OCI-M2 (cell line): ENCODE results near the gene LTF.

Experiments used
- DNase-seq: peaks from one replicate; lab custom pipeline; 2025; ENCODE audit not compliant: unreplicated experiment; lab: John Stamatoyannopoulos, UW

The LTF gene

DNA sequence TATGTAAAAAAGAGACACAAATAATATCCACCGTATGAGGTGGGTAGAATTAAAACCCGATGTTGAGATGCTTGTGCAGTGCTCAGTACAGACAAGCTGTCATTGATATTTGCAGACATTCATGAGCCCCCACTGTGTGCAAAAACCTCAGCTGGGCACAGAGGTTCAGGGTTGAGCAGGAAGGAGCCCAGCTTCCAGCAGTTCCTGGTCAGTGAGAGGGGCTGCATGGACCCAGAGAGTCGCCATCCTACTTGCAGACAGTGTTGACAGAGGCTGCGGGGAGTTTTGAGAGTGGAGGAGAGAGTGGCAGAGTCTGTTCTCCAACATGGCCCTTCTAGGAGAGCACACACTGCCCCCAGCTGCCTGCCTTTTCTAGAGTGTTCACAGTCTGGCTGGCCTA, 6.1 kb upstream of the LTF start:
- no peak for DNase-seq

DNA sequence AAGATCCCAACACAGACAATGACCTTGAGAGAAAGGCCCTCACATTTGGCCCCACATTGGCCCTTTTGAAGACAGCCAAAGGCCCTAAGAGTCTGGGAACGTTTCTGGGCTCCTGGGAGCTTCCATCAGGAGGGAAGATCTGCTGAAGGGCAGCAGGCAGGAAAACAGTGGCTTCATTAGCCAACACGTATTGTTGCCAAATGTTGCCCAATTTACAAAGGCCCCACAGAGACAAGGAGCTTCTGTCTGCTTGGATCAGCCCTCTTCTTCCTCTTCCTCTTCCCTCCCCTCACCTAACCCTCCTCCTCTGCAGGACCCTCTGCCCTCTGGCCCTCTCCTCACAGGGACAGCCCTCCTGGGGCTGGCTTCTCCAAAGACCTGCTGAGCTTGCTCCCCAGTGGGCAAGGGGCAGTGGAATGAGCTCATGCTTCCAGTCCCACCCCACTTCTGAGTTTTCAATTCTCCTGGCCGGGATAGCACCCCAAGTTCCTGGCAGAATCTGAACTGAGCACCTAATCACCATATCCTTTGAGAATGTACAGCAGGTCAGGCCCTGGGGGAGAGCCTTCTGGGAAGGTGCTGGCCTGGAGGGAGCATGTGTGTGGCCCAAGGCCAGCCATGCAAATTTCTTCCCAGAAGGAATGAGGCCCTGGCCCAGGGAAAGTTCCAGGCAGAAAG, 5.1 kb upstream of the LTF start:
- no peak for DNase-seq

GRCh38 chr3:46468753-46469600, 4.3 kb upstream of the LTF start:
- DNase-seq = no peak

- DNase-seq = no peak
Observed at GRCh38 chr3:46467562-46467961, 2.9 kb upstream of the LTF start.

GRCh38 chr3:46466871-46467403, 2.2 kb upstream of the LTF start:
- no peak for DNase-seq

DNA sequence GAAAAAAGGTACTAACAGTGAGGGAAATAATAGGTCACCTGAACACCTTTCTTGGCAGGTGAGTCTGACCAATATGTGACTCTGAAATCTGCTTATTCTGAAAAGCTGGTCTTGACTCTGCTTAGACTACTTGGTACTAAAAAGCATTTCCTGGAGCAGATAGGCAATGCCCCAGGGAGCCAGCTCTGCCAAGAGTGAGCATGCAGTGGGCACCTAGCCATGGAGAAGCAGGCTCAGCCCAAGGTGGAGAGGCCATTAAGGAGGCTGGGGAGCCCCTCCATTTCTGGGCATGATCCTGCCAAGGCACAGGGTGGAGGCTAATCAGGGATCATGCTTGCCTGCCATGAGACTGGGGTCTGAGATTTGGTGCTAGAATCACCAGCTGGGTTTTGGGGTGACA, 1.6 kb upstream of the LTF start:
- no peak for DNase-seq

DNA sequence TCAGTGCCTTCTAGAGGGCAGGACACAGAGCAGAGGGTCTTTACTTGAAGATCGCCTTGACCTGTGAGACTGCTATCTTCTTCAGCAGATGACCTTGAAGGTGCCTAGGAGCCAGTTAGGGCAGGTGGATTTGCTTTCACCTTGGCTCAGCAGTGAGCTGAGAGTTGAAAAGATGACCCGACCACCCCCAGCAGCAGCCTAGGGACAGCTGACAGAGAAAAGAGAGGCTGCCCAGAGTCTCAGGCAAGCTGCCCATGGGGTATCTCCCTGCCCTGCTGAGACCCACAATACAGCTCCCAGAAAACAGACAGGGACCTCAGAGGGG, 453 bp upstream of the LTF start:
- DNase-seq = no peak

DNA sequence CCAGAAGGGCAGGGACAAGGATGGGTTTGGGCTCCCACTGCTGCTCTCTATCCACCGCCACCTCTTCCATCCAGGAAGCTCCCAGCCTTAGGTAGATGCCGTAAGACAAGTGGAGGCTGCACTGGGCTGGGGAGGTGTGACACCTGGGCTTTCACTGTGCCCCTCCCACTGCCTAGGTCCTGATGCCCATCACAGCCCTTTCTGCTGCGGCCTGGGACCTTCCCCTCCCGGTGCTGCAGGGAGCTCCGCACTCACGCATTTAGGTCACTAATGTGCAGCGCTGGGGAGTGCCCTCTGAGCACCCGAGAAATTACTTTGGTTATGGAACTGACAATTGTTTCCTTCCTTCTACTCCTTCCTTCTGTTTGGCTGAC, 850 bp downstream of the LTF start:
- DNase-seq = no peak

DNA sequence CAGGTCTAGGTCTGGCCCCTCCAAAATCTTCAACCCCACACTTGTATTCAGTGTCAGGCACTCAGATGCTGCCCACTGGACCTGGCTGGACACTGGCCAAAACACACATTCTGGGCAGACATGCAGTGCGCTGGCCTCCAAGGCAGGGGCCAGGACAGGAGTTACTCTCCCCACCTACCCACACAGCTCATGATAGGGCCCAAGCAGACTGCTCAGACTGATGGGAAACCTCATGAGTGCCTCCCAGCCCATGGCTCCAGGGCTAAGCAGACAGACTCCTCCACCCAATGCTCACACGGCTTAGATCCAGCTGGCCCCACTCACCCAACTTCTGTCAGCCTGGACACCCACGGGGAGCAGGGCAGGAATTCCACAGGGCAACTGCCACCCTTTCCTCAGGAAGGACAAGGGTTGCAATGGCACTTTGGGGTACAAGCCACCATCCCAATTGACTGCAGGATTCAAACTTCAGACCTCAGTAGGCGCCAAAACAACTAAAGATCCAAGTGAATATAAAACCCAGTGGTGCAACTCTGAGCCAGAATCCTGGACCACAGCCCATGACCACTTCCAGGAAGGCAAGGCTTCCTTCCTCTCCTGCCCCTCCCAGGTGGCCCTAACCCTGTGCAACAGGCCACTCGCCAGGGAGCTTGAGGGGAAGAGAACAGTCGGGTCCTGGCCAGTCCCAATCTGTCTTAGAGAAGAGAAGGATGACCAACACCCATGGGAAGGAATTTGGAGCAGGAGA, 1.4 kb downstream of the LTF start:
- DNase-seq = no peak

DNA sequence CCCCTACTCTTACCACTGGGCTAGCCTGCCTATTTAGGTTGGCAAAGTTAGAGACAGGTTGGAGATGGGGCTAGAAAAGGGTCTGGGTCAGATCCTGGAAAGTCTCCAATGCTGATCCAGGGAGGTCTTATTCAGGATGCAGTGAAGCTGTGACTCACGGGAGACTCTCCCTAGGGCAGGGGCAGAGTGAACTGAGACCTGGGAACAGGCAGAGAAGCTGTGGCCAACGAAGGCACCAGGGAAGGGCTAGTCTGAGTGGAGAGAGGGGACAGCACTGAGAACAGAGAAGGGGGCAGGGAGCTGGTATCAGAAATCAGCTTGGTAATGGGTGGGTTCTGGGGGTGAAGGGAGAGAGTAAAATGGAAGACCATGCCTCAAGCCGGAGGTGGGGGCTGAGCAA, 2.2 kb downstream of the LTF start:
- DNase-seq = no peak

DNA sequence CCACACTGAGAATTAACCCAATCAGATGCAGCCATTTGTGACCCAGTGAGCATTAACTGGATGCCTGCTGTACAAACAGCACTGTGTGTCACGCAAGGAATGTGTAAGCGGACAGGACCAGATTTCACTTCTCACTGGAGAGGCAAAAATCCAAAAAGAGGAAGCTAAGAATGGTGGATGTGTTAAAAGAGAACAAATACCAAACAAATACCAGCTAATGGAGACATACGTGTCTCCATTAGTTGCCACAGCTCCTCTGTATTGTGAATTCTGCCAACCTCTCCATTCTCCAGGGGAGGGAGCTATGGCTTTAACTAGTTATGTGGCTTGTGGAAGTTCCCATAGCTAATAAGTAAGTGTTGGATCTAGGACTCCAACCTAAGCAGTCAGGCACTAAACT, 2.6 kb downstream of the LTF start:
- no peak for DNase-seq

DNA sequence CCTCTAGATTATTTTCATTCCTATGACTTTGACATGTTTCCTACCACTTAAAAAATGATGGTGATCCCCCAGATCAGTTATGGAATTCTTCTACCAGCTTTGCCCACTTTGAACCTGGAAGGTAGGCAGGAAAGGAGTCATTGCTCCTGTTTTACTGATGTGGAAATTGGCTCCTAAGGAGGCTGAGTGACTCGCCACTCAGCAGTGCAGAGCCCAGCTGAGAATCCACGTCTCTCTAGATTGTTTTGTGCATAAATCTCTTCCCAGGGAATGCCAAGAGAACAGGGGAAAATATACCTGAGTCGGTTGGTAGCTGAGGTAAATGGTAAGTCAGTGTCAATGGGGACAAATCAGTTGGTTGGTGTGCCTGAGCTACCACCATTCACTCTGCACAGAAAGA, 4.7 kb downstream of the LTF start:
- DNase-seq = no peak

GRCh38 chr3:46456118-46456517, 8.6 kb downstream of the LTF start:
- DNase-seq = no peak

DNA sequence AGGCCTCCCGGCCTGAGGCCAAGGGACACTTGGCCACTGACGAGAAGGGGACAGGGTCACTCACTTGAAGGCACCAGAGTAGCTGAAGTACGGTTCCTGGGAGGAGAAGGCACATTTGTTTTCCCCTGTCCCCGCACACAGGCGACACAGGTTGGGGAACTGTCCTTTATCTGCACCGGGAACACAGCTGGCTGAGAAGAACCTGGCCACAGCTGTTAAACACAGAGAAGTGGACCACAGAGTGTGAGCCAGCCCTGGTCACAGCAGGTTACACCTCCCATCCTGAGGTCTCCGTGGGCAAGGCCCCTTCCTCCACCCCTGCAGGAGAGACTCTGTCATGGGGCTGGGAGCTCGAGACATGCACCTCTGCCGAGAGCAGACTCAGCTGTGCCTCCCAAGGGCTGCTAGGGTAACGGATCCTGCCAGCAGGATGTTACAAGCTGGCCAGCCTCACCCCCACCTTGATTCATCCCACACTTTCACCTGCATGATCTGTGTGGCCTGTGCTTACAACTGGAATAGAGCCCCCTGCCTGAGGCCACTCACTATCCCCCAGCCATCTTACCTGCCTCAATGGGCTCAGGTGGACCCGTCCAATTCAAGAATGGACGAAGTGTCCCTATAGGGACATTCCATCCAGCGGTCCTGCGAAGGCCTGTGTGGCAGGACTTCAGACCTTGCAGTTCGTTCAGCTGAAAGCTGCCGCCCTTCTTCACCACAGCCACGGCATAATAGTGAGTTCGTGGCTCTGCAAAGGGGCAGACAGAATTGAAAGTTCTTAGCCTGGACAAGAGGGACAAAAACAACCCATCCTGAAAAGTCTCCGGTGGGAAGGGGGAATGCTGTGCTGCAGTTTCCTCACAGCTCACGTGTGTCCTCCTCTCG, 9.2 kb downstream of the LTF start:
- no peak for DNase-seq

DNA sequence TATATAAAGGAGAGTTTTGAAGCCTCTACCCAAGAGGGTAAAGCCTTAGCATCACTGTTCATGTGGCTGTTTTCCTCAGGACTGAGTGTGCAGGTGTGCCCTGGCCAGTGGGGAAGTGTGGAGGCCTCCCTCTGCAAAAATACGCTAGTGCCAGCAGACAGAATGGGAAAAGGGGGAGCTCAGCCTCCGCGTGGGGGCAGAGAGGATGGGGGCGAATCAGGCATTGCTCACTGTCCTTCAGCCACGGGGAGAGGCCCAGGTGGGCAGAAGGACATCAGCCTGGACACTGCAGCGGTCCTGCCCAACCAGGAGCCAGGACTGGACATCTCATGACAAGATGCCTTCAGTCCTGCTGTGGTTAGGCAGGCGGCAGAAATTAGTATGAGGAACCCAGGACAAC, 10.1 kb downstream of the LTF start:
- no peak for DNase-seq

DNA sequence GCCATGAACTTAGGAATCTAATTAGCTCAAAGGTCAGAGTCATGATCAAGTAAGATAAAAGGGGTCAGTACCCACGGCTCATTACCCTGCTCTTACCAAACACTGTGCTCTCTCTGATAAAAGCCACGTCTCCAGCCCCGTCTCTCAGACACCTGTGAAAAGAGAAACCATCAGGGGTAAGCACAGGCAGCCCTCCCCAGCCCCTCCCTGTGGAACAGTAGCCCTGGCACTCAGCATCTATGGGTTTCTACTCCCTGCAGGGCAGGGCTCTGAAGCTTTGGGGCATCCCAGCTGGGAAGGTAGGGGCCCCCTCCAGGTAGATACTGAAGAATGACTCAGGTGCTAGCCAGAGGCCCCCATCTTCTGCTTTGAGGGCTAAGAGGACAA, 10.5 kb downstream of the LTF start:
- DNase-seq = no peak

- DNase-seq = no peak
Observed at GRCh38 chr3:46453526-46454208, 11.0 kb downstream of the LTF start.

DNA sequence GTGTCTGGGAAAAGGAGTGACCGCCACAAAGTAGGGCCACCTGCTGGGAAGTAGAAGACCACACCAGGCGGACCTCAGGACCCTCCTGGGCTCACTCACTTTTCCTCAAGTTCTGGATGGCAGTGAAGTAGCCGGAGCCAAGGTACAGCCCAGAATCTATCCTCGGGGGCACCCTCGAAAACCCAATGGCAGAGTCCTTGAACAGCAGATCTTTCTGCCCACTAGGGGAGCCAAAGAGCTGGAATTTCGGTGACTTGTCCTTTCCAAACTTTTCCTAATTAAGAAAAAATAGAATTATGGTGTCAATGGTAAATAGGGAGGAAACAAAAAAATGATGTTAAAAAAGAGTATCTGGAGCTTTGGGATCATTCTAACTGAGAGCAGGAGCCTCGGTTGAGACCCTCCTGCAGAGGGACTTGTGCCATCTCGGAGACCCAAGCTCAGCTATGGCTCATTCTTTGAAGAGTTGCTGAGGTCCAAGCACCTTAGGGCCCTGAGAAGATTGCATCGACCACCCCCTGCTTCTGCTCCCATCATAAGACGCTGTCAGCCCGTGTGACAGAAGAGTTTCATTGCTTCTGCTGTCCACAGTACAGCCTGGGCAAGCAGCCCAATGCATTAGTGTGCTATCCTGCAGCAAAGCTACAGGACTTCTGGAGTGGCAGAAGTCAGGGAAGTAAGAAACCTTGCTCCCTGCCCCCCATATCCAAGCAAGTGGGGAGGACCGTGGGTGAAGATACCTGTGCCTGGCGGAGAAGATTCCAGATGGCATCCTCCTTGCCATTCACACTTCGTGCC, 14.8 kb downstream of the LTF start:
- no peak for DNase-seq

GRCh38 chr3:46448721-46449120, 16.0 kb downstream of the LTF start:
- no peak for DNase-seq
